ENCODE data around the gene GINS3.

DNA sequence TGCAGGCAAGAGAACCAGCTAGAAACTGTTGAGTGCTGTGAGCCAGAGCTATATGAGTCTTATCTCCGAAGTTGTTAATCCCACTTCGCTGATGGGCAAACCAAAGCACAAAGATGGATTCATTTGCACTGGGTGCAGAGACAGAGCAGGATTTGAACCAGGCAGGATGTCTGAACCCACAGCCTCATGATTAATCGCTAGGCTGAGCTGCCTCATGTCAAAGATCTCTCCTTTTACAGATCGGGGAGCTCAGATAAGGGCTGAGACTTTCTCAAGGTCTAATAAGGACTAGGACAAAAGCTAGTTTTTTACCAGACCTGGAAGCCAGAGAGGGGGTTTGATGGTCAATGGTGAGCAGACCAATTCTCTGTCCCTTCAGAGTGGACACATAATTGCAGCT lies 51.5 kb downstream of the GINS3 start:
- TF ChIP-seq, protein P1, sequence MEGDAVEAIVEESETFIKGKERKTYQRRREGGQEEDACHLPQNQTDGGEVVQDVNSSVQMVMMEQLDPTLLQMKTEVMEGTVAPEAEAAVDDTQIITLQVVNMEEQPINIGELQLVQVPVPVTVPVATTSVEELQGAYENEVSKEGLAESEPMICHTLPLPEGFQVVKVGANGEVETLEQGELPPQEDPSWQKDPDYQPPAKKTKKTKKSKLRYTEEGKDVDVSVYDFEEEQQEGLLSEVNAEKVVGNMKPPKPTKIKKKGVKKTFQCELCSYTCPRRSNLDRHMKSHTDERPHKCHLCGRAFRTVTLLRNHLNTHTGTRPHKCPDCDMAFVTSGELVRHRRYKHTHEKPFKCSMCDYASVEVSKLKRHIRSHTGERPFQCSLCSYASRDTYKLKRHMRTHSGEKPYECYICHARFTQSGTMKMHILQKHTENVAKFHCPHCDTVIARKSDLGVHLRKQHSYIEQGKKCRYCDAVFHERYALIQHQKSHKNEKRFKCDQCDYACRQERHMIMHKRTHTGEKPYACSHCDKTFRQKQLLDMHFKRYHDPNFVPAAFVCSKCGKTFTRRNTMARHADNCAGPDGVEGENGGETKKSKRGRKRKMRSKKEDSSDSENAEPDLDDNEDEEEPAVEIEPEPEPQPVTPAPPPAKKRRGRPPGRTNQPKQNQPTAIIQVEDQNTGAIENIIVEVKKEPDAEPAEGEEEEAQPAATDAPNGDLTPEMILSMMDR (conservative IDR thresholded peaks at IDR 0.05; ENCODE audit: low read depth, low read length), result no peak
- no peak for TF ChIP-seq EZH2 (IDR thresholded peaks at IDR 0.05; ENCODE audit: low read length, unreplicated experiment)
- TF ChIP-seq EZH2phosphoT487 (IDR thresholded peaks at IDR 0.05; ENCODE audit: borderline replicate concordance, low read length), result no peak
